SW480 (cell line): ENCODE data around the gene SLX4IP.
A peak's percentile ranks its signal among the peaks of the same experiment; 100 is the strongest.

Experiments used
- DNase-seq: peaks from one replicate; pipeline ENCODE4 v3.0.0-alpha.2; 2016; ENCODE audit warnings: low spot score

The SLX4IP gene

DNA sequence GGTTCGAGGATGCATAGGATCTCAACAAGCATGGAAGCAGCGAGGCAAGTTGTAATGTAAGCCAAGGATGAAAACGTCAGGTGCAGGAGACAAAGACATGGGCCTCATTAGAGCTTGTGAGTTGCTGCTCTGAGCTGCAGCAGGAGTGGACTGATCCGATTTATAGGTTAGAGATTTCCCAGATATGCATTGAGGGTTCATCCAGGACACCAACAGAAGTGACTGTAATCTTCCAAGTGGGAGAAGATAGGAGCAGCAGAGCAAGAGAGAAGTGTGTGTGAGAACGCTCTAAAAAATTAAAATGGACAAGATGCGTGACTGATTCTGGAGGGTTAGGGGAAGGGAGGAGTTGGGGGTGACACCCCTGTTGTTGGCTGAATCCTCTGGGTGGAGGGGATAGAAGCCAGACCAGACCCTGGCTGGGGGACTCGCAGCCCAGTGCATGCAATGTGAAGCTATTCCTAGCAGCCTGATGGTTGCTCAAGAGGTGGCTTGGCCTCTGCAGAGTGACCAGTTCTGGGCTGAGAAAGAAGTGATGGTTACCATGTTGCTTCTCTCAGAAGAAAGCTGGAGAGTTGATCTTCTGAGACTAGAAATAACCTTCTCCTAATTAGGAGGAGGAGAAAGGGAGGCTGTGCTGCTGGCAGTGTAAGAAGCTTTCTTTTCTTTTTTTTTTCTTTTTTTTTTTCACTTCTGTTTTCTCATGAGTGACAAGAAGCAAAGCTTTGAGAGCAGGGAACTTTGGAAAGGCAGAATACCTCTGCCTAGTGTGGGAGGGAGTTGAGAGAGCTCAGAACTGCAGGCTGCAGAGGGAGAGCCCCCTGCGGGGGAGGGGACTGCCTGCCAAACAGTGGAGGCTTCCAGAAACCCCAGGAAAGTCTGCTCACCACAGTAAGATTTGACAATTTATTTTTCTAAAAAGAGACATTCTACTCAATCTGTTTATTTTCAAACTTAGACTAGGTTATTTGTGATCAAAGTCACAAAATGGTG, 116.9 kb downstream of the SLX4IP start:
- DNase-seq = no peak

DNA sequence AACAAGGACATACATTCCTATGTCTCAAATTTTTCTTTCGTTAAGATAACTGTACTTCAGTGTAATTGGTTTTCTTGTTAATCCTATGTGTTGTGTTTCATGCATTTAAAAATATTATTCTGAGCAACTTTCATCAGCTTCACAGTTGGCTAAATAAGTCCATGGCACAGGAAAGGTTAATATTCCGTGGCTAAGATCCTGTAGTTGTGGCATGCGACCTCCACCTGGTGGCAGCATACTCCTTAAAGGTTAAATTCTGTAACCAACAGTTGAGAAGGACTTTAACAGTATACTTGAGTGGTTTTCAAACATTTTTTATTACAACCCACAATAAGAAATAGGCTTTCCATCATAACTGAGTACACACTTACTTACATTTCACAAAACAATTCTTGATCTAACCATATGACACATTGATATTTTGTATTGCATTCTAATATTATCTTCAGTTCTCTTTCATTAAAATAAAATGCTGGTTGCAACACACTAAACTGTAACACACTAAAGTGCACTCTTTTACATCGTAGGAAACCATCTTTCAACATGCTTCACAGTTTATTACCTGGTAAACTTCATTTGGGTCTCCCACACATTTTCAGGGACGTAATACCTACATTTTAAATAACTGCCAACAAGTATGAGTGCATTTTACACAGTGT, 118.3 kb downstream of the SLX4IP start:
- DNase-seq = peak; percentile 65

DNA sequence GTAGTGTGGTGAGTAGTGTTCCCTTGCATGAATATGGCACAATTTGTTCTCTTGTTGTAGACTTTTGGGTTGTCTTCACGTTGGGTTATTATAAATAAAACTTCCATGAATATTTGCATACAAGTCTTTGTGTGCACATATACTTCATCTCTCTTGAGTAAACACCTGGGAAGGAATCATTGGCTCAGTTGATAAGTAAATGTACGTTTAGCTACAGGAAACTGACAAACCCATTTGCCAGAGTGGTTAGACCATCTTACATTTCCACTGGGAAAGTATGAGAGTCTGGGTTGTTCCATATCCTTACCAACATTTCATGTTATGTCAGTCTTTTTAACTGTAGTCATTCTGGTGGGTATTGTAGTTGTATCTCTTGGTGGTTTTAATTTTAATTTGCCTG, 119.2 kb downstream of the SLX4IP start:
- no peak for DNase-seq

DNA sequence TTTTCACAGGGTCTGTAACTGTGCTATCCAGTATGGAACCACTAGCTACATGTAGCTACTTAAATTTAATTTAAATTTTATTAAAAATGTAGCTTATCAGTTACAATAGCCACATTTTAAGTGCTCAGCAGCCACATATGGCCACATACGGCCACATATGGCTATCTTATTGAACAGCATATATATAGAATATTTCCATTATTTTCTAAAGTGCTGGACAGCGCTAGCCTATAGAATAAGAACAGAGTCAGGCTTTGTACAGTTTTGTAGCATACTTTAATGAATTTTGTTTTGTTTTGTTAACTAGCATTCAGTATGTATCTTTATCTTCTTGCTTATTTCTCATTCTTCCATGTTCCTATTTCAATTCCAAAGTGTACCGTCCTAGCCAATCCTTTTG, 120.3 kb downstream of the SLX4IP start:
- no peak for DNase-seq

DNA sequence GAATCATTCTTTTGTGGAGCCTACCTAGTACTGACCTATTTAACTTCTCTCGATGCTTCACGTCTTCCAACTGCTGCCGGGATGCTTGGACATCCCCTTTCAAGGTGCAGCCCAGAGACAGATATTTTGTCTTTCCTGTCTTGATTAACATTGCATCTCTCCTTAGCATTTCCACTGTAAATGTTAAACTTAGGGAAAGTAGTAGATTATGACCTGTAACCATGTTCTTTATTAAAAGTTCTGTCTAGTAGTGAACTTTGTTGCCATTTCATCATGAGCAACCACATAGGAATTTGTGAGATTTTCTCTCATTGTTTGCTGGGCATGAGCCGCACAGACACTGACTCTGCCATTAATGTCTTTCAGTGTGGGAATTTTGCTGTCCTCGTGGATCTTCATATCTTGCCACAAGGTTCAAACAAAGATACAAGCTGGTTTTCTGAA, 120.8 kb downstream of the SLX4IP start:
- no peak for DNase-seq

DNA sequence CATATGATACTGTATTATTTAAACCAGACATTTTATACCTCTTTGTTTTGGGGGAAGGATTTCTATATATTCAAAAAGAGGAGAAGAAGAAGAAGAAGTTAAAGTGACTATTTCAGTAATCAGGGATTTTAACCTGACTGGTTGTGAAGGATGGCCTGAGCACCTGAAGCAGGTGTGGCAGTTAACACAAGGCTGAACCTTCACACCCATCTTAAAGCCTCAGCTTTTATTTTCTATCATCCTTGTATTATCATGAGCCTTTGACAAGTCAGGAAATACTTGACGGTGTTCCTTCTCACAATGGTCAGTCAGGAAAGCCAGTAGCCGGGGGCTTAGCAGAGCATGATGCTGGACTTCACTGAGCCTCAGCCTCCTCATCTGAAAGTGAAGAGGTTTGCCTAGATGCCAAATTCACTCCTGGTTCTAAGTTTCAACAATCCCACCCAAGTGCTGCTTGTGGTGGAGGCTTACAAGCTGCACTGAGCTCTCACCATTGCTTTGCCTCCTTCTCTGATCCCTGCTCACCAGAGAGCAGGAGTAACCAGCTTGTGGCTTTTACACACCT, 121.5 kb downstream of the SLX4IP start:
- no peak for DNase-seq

DNA sequence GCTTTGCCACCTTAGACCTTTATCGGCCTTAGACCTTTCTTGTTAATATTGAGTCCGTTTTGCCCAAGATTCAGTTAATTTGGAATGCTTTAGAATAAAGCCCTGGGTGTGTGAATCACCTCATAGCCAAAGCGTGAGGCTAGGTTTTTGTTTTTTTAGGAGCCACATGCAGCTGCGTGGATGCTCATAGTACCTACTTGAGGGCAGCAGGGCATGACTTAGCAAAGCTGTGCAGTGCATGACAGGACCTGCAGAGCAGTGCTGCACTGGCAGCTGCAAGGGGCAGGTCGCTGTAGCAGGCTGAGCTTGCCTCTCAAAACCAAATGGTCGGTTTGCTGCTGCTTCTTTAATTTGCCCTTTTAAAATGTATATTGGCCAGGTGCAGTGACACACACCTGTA, 122.6 kb downstream of the SLX4IP start:
- no peak for DNase-seq

DNA sequence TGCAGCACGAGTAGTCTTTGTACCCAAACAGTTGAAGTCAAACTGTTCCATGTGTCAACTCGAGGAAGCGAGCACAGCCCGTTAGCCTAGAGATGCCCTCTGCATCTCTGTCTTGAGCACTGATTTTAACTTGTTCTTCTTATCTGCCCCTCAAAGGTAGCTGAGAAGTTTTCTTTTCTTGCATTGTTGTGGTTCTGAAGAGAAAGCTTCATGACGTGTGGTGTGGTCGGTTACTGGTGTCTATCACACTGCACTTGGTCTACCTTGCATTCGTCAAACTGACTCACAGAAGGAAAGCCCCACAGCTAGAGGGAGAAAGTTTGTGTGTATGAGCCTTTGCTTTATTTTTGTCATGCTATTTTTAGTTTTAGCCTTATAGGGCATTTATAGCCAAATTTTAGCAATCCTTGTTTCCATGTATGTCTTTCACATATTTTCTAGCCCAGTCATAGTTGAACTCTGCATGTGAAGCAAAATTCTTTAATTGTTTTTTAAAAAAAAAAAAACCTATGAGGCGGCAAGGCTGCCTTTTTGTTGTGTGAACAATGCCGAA, 123.6 kb downstream of the SLX4IP start:
- DNase-seq = no peak

DNA sequence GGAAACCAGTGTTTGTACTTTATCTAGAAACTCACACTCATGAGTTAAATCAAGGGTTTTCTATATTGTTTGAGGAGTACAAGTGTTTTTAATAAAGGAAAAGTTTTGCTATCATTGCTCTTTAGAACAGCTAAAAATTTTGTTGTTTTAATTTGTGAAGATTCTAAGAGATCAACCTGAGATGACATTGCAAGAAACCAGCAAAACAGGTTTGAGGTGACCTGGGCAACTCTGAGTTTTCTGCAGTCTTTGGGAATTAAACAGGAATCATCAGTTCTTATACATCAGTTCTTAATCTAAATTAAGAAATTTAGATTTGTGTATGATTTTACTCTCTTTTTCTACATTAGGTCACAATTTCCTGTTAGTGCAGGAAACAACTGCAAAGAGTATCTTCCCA, 124.2 kb downstream of the SLX4IP start:
- no peak for DNase-seq

DNA sequence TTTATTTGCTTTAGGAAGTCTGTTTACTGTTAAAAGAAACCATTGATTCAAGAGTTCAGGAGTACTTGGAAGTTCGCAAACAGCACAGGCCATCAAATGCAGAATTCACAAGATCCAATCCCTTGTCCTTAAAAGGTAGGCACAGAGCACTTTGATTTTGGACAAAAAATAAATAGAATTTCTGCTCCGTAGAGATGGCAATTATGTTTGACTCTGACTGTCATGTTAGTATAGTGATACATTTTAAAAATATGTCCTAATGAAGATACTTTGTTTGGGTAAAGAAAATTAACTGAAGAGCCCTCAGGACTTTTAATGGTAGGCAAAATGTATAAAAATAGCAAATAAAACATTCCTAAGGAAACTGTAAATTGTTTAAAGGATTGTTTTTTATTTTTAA, 125.6 kb downstream of the SLX4IP start:
- DNase-seq = no peak

DNA sequence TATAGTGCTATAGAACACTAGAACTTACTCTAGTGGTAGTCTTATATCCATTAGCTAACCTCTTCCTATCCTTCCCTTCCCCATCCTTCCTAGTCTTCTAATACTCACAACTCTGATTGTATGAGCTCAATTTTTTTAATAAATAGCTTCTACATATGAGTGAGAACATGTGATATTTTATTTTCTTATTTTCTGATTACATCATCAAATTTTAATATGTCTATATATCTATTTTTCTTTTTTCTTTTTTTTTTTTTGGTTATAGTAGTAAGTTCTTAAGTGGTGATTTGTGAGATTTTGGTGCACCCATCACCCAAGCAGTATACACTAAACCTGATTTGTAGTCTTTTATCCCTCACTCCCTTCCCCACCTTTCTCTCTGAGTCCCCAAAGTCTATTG, 126.2 kb downstream of the SLX4IP start:
- DNase-seq = no peak

DNA sequence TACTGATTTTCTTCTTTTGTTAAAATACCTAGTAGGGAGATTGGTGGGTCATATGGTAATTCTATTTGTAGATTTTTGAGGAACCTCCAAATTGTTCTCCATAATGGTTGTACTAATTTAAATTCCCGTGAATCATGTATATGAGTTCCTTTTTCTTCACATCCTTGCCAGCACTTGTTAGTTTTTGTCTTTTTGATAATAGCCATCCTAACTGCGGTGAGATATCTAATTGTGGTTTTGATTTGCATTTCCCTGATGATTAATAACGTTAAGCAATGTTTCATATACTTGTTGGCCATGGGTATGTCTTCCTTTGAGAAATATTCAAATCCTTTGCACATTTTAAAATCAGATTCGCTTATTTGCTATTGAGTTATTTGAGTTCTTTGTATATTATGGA, 127.8 kb downstream of the SLX4IP start:
- no peak for DNase-seq

DNA sequence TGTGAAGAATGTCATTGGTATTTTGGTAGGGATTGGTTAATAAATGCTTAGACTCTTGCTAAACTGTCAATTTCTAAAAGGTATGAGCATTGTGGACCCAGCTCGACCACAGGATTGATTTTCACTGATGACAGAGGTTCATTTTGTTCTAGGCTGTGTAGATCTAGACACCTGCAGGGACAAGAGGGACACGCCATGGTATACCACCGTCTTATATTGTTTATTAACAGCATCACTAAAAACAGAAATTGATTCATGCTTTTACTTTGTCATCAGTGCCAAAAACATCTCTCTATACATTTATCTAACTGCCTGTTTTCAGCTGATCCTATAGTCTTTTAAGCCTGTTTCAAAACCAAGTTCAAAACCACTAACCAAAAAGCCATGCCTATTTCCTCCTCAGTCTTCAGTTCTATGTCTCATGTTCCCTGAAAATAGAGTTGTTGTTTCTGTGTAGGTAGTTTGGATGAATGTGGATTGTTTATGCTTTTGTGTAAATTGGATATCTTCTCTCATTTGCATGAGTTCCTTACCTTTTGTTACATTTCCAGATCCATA, 128.9 kb downstream of the SLX4IP start:
- no peak for DNase-seq

DNA sequence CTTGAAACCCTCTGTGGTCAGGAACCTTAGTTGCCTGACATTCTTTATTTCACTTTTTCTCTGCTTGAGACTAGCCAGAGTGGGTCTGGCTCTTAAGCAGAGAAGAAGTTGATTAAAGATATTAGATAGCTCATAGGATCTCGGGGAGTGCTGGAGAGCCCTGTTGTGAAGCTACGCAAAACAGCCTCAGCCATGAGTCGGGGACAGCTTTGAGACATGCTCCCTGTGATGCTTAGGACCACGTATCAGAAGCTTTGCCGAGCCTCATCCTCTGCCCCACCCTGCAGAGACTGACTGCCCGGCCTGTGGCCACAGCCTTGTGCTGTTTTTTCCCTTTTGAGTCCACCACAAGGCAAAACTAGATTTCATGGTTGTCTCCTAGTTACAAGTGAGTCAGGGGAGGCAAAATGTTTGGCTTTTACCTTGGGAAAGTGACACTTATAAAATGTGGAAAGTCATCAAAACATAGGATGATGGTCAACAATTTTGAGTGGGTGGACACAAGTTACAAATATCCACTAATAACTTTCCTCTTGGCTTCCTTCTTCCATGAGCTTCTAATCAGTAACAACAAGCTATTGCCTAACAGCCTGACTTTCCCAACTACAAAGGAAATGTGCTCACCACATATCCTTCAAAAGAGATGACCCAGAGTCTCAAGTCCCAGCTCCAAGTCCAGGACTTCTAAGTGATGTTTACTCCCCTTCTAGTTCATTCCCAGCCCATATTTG, 130.3 kb downstream of the SLX4IP start:
- DNase-seq = no peak

DNA sequence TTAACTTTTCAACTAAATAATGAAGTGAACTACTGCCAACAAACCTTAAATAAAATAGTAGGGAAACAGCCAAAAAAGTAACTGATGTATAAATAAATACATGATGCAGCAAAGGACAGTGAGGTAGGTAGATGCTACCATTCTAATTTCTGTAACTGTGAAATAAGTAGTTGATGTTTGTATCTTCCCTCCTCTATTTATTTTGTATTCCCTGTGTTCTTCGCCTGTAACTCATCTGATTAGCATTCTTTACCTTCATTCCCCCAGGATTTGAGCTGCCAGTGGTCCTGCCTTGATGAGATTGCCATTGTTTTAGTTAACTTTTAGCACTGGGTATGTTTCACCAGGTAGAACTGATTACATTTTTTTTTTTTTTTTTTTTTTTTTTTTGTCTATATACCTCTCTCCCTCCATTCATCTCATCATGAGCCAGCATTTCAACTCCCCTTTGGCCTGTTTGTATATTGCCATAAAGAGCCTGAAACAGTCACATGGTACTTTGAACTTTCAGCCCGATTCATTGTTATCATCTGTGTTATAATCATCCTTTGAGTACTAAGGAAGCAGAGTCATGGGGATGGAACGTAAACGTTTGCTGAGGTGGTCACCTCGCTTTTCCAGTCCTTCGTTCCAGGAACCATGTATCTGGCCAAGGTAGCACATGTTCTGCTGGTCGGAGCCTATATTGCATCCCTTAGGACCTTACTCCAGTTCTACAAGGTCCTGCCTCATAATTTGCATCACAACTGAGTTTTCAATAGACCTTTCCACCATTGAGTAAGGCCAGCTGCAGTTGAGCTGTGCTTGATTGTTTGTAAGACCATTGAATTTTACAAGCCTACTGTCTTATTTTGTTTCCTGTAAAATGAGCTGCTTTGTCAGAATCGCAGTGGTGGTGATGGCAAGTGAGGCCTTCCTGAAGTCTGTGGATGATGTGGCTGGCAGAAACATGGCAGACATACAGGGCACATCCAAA, 131.1 kb downstream of the SLX4IP start:
- peak; percentile 34 for DNase-seq

DNA sequence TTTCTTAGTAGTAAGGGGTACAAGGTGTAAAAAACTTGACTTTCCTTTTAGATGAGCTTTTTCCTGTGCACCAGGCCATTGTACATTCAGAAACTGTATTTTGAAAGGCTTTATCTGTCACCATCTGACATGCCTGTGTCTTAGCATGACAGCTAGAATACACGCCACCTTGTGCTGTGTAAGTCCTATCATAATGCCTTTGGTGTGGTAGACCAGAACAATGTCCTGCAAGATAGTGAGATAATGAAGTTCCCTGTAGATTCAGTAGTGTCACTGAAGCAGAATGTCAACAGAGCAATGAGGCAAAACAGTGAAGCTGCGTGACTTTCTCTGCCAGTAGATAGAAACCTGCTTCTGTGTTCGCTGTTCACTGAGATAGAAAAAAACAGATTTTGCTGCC, 132.9 kb downstream of the SLX4IP start:
- DNase-seq = no peak

DNA sequence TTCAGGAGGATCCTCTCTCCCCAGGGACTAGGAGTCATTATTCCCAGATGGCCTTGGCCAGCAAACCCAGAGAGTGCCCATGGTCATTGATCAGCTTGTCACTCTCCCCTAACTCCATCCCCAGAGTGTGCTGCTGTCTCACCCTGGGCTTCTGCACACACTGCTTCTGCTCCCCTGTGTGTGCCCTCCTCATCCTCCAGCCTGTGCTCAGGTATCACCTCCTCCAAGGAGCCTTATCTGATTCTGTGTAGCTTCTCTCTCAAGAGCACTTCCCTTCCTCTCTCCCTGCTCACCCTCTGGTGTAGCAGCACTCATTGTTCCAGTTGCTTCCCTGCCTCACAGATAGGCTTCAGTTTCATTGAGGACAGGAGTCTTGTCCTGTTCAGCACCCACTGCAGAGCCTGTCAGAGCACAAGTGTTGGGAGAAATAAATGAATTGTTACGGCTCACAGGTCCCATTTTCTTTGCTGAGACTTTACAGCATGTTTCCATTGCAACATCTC, 136.3 kb downstream of the SLX4IP start:
- no peak for DNase-seq

DNA sequence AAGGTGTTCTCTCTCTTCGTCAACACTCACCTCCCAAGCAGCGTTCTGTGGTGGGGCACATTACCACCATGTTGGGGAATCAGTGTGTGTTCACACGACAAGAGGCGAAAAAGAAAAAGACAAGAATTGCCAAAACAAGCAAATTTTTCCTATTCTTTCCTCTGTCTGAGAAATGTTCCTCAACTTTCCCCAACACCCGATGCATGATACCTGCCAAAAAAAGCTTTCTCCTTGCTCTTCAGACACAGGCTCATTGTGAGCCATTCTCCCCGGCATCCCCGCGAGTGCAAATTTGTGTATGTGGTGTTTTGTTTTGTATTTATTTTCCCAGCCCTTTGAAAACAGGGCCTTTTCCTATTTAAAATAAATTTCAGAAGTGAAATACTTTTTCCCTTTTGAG, 137.7 kb downstream of the SLX4IP start:
- no peak for DNase-seq

DNA sequence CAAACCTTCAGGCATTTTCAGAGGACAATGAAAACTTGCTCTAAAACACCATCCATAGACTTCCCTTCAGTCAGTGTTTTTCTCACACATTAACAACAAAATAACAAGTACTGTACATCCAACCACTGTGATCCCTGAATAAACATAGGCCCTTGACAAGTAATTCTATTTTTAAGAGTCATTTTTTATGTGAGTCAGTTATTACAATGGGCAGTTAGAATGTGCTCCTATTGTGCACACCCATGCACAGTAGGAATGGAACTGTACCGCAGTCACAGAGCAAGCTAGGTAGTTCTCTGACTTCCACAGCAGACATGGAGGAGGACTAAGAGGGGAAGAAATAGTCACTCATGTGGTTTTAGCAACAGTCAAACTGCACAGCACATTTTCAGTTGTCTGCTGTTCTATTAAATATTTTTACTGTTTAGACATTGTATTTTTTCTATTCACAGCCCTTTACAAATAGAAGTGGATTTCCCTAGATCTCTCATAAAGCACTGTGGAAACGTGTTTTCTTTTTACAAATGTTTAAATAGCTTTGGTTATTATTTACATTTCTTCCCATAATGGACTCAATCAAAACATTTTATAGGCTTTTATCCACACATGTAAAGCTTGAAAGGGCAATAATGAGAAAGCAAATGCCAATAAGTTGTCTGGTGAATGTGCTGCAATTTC, 138.3 kb downstream of the SLX4IP start:
- DNase-seq = no peak

DNA sequence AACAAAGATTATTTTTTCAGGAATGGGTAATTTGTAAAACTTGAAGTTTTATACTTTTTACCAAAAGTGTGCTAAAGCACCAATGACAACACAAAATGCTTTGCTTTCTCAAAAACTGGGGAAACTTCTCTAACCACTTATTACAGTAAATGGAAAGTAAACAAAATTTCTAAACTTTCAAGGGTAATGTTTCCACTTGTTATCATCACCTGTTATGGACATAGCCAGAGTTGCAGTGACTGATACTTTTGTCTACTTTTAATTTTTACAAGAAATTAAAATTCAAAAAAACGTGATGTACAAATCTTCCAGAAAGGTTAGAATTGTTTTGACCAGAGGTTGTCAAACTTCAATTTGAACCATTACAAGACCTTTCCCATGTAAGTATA, 138.8 kb downstream of the SLX4IP start:
- no peak for DNase-seq
